ENCODE data around the gene CRIP2. TPM values are rescaled to one million over a fixed set of nuclear protein-coding genes. Genes with fewer than 3 reads are reported as not detected.

Gene CRIP2
- total and polyA plus RNA-seq, 2 donors (not counting 1 experiment from before 2014, with no cell fraction given) = 6.0 to 81.6 TPM

- ATAC-seq (ENCODE audit: low read depth) (no peak), DNase-seq (peak; percentile 38)
- no peaks in the 10 kb centered on the region for H3K4me1 Mint-ChIP-seq
- H3K27ac Mint-ChIP-seq = no peak overlapping the region
- H3K9ac ChIP-seq (ENCODE audit: low read length) = no peak overlapping the region
- H2AFZ ChIP-seq (ENCODE audit: insufficient read depth, low read depth, low read length, poor library complexity, severe bottlenecking) = no peak overlapping the region
- H3K4me3 ChIP-seq (ENCODE audit: control extremely low read depth in 1 of 5, extremely low read depth in 1 of 5, insufficient read depth in 1 of 5, low read depth in 2 of 5, low read length in 4 of 5) = no peak overlapping the region
- H3K4me2 ChIP-seq (replicated peaks; ENCODE audit: low read depth, low read length, poor library complexity, severe bottlenecking) = no peak overlapping the region
- no peaks in the 10 kb centered on the region for H3K27me3 ChIP-seq (replicated peaks in 1 of 4; ENCODE audit: control extremely low read depth in 1 of 4, control insufficient read depth in 3 of 4, insufficient read depth in 4 of 4, low read length in 3 of 4)
- ChIA-PET POLR2A (interaction anchor here (0.6 kb wide), 1 partner anchor 390 kb away, joined by 4 read pairs; no protein-coding TSS in a partner anchor), CTCF (no interaction called here)
- H3K9me3 Mint-ChIP-seq (ENCODE audit: insufficient read depth) = no peaks in the 10 kb centered on the region
- intact Hi-C loops (cut with micrococcal nuclease) = no loop called here
- no peaks in the 10 kb centered on the region for H3K9me3 ChIP-seq (ENCODE audit: control extremely low read depth in 1 of 3, control insufficient read depth in 2 of 3, insufficient read depth in 1 of 3, low read length in 2 of 3)
- H3K27ac ChIP-seq (ENCODE audit: low read length in 2 of 2) = no peak overlapping the region
- no peaks in the 10 kb centered on the region for H4K20me1 ChIP-seq (ENCODE audit: control insufficient read depth, insufficient read depth, low read length, poor library complexity, severe bottlenecking)
- no peak overlapping the region for H3K4me3 Mint-ChIP-seq
- H3K4me1 ChIP-seq (ENCODE audit: control insufficient read depth in 2 of 2, insufficient read depth in 2 of 2, low read length in 2 of 2) = no peaks in the 10 kb centered on the region
- H3K36me3 ChIP-seq (replicated peaks in 1 of 2; ENCODE audit: control extremely low read depth in 1 of 2, control insufficient read depth in 1 of 2, extremely low read depth in 1 of 2, insufficient read depth in 2 of 2, low read length in 1 of 2) = peaks cover 0 to under 1% of the 10 kb centered on the region in 2 experiments
- WGBS (ENCODE audit: insufficient coverage) = 97% methylated on average over 31 of the region's 31 CpGs
- TF ChIP-seq CTCF (IDR thresholded peaks at IDR 0.05) (no peak), EZH2 (IDR thresholded peaks at IDR 0.05; ENCODE audit: borderline replicate concordance, insufficient read depth, low read depth, low read length, poor library complexity, severe bottlenecking) (no peak)
- H3K79me2 ChIP-seq (ENCODE audit: control insufficient read depth, insufficient read depth, low read length) = no peaks in the 10 kb centered on the region
- H3K27me3 Mint-ChIP-seq = peaks cover 3% of the 10 kb centered on the region
Measured at GRCh38 chr14:105497671-105498429, 23.2 kb downstream of the CRIP2 start.

- H3K79me2 ChIP-seq (ENCODE audit: control insufficient read depth, insufficient read depth, low read length) = no peaks in the 10 kb centered on the region
- no peaks in the 10 kb centered on the region for H3K4me1 ChIP-seq (ENCODE audit: control insufficient read depth in 2 of 2, insufficient read depth in 2 of 2, low read length in 2 of 2)
- Mint-ChIP-seq H3K27ac (no peak overlapping the region), H3K27me3 (peaks cover 4% of the 10 kb centered on the region), H3K4me3 (no peak overlapping the region), H3K4me1 (no peaks in the 10 kb centered on the region), H3K9me3 (ENCODE audit: insufficient read depth) (no peaks in the 10 kb centered on the region)
- intact Hi-C loops (cut with micrococcal nuclease) = no loop called here
- H2AFZ ChIP-seq (ENCODE audit: insufficient read depth, low read depth, low read length, poor library complexity, severe bottlenecking) = no peak overlapping the region
- WGBS (ENCODE audit: insufficient coverage) = 97% methylated on average over 36 of the region's 36 CpGs
- no peak for TF ChIP-seq CTCF (IDR thresholded peaks at IDR 0.05)
- TF ChIP-seq EZH2 (IDR thresholded peaks at IDR 0.05; ENCODE audit: borderline replicate concordance, insufficient read depth, low read depth, low read length, poor library complexity, severe bottlenecking) = no peak
- H3K9me3 ChIP-seq (ENCODE audit: control extremely low read depth in 1 of 3, control insufficient read depth in 2 of 3, insufficient read depth in 1 of 3, low read length in 2 of 3) = no peaks in the 10 kb centered on the region
- H3K27me3 ChIP-seq (replicated peaks in 1 of 4; ENCODE audit: control extremely low read depth in 1 of 4, control insufficient read depth in 3 of 4, insufficient read depth in 4 of 4, low read length in 3 of 4) = no peaks in the 10 kb centered on the region
- CTCF ChIA-PET = no interaction called here
- H4K20me1 ChIP-seq (ENCODE audit: control insufficient read depth, insufficient read depth, low read length, poor library complexity, severe bottlenecking) = no peaks in the 10 kb centered on the region
- no peak overlapping the region for H3K4me2 ChIP-seq (replicated peaks; ENCODE audit: low read depth, low read length, poor library complexity, severe bottlenecking)
- POLR2A ChIA-PET = no interaction called here
- no peak overlapping the region for H3K9ac ChIP-seq (ENCODE audit: low read length)
- no peak for ATAC-seq (ENCODE audit: low read depth)
- H3K36me3 ChIP-seq (replicated peaks in 1 of 2; ENCODE audit: control extremely low read depth in 1 of 2, control insufficient read depth in 1 of 2, extremely low read depth in 1 of 2, insufficient read depth in 2 of 2, low read length in 1 of 2) = no peaks in the 10 kb centered on the region
- H3K27ac ChIP-seq (ENCODE audit: low read length in 2 of 2) = no peak overlapping the region
- DNase-seq = peak; percentile 38
- H3K4me3 ChIP-seq (ENCODE audit: control extremely low read depth in 1 of 5, extremely low read depth in 1 of 5, insufficient read depth in 1 of 5, low read depth in 2 of 5, low read length in 4 of 5) = no peak overlapping the region
Measured at GRCh38 chr14:105498430-105499255, 24.0 kb downstream of the CRIP2 start.

Data from B cell (primary cell).